Upper lobe of right lung (tissue), 1 donor: Measurements from ENCODE around the gene ZNHIT3. TPM values are rescaled to one million over a fixed set of nuclear protein-coding genes. Genes with fewer than 3 reads are reported as not detected.

Experiments used
- ATAC-seq: fragments of 200-7000 bp; cut with Tn5 transposase; one replicate; pipeline ENCODE4 v1.9.1; 2020; ENCODE audit warnings: mild to moderate bottlenecking, moderate library complexity
- DNase-seq: peaks from one replicate; pipeline ENCODE4 v3.0.0-alpha.2; 2020
- H3K27ac ChIP-seq: fragments of 200-600 bp; one replicate; pipeline ENCODE4 v1.8.0; 2022
- H3K27me3 ChIP-seq: fragments of 200-600 bp; one replicate; pipeline ENCODE4 v1.8.0; 2022; ENCODE audit warnings: mild to moderate bottlenecking
- H3K36me3 ChIP-seq: fragments of 200-600 bp; one replicate; pipeline ENCODE4 v1.8.0; 2022
- H3K4me1 ChIP-seq: fragments of 200-600 bp; one replicate; pipeline ENCODE4 v1.8.0; 2022
- H3K4me3 ChIP-seq: fragments of 200-600 bp; one replicate; pipeline ENCODE4 v1.8.0; 2022; ENCODE audit warnings: mild to moderate bottlenecking
- H3K9me3 ChIP-seq: fragments of 200-600 bp; one replicate; pipeline ENCODE4 v1.8.0; 2022
- intact Hi-C: fragments of 100-400 bp; cut with DNase I; formaldehyde crosslinking; loops from one replicate; pipeline ENCODE4 v1.11.0; 2022
- total RNA-seq: library from RNA; stranded (reverse); fragmentation: NEBNext Ultra II Directional; extraction: Animal tissue kit (Norgen Biotek cat#: 25700); gene quantifications from one replicate; pipeline ENCODE4 v1.2.1, GENCODE V29; 2021
- TF ChIP-seq, protein P1 (sequence below): fragments of 200-600 bp; IDR thresholded peaks from one replicate; pipeline ENCODE4 v1.8.0; 2022; ENCODE audit warnings: antibody characterized with exemption
- donor health status: DM: no; HTN: yes; CAD: no; lungs with severe emphysema.

ZNHIT3 gene
- total RNA-seq, 1 donor from 2014 or later: 29.0 TPM

- DNase-seq (no peak), ATAC-seq (no peak)
- Histone ChIP-seq H3K4me3 (no peak overlapping the region), H3K27me3 (peaks cover 28% of the 10 kb centered on the region), H3K36me3 (no peaks in the 10 kb centered on the region), H3K4me1 (no peaks in the 10 kb centered on the region), H3K9me3 (no peaks in the 10 kb centered on the region), H3K27ac (no peak overlapping the region)
- TF ChIP-seq, protein P1, sequence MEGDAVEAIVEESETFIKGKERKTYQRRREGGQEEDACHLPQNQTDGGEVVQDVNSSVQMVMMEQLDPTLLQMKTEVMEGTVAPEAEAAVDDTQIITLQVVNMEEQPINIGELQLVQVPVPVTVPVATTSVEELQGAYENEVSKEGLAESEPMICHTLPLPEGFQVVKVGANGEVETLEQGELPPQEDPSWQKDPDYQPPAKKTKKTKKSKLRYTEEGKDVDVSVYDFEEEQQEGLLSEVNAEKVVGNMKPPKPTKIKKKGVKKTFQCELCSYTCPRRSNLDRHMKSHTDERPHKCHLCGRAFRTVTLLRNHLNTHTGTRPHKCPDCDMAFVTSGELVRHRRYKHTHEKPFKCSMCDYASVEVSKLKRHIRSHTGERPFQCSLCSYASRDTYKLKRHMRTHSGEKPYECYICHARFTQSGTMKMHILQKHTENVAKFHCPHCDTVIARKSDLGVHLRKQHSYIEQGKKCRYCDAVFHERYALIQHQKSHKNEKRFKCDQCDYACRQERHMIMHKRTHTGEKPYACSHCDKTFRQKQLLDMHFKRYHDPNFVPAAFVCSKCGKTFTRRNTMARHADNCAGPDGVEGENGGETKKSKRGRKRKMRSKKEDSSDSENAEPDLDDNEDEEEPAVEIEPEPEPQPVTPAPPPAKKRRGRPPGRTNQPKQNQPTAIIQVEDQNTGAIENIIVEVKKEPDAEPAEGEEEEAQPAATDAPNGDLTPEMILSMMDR: no peak
- intact Hi-C loops: no loop called here
Observed at GRCh38 chr17:36459601-36460000, 26.9 kb upstream of the ZNHIT3 start.

- H3K27me3 ChIP-seq: peaks cover 36% of the 10 kb centered on the region
- DNase-seq (no peak), ATAC-seq (no peak)
- no peak overlapping the region for H3K27ac ChIP-seq
- intact Hi-C loops: no loop called here
- H3K4me1 ChIP-seq: no peaks in the 10 kb centered on the region
- H3K9me3 ChIP-seq: no peaks in the 10 kb centered on the region
- TF ChIP-seq, protein P1: no peak
- no peak overlapping the region for H3K4me3 ChIP-seq
- no peaks in the 10 kb centered on the region for H3K36me3 ChIP-seq
Observed at GRCh38 chr17:36460265-36460937, 26.1 kb upstream of the ZNHIT3 start.

DNA sequence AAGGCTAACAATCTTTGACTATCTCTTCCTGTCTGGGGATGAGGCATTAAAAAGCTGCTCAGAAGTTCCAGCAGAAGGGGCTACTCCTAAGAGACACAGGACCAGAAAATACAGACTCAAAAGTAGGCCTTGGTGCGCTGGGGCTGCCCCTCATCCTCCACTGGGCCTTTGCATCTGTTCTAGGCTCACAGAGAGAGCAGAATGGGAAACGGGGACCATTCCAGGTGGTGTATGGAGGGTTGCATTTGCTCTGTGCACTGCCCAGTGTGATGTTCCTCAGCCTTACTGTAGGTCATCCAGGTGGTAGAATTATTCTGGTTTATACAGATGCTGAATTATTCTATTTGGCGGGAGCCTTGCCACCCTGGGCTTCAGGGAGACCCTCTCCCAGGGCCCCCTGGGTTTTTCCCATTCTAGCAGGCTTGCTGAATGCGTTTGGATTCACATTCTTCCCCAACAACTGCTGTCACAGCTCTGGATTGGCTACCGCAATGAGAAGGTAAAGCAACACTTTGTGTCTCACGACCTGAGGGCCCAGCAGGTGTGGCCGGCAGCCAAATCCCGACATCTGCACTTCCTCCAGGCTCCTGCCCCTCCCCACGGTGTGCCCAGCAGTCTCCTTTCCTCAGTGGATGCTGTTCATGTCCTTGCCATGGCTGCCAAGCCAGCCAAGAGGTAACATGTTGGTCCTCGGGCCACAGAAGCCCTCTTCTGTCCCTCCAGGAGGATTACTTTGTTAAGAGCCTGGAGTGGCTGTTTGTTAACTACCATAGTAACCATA lies 25.0 kb upstream of the ZNHIT3 start:
- H3K36me3 ChIP-seq: no peaks in the 10 kb centered on the region
- H3K4me3 ChIP-seq: no peak overlapping the region
- intact Hi-C loops: no loop called here
- no peaks in the 10 kb centered on the region for H3K9me3 ChIP-seq
- TF ChIP-seq, protein P1: no peak
- no peak for DNase-seq
- ATAC-seq: no peak
- no peak overlapping the region for H3K27ac ChIP-seq
- no peaks in the 10 kb centered on the region for H3K4me1 ChIP-seq
- peaks cover 45% of the 10 kb centered on the region for H3K27me3 ChIP-seq

GRCh38 chr17:36463916-36464764 lies 22.3 kb upstream of the ZNHIT3 start:
- TF ChIP-seq, protein P1: no peak
- H3K4me1 ChIP-seq: no peaks in the 10 kb centered on the region
- ATAC-seq (peak; percentile 84), DNase-seq (peak; percentile 69)
- no peak overlapping the region for H3K27ac ChIP-seq
- no peak overlapping the region for H3K4me3 ChIP-seq
- no peaks in the 10 kb centered on the region for H3K9me3 ChIP-seq
- intact Hi-C loops: no loop called here
- H3K36me3 ChIP-seq: no peaks in the 10 kb centered on the region
- H3K27me3 ChIP-seq: peaks cover 57% of the 10 kb centered on the region

DNA sequence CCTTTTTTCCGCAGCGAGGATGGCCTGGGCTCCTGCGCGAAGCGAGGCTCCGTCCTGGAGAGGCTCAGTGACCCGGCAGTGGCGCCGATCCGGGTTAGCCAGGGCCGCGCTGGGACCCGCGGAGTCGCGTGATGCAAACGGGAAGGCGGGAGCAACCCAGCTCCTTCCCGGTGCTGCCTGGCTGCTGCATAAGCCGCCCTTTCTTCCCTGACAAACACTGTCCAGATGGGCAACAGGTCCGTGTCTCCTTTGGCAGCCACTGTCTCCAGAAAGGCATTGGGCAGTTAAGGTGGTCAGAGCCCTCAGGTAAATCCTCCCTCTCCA lies 21.8 kb upstream of the ZNHIT3 start:
- no peaks in the 10 kb centered on the region for H3K36me3 ChIP-seq
- H3K9me3 ChIP-seq: no peaks in the 10 kb centered on the region
- H3K4me1 ChIP-seq: no peaks in the 10 kb centered on the region
- ATAC-seq (no peak), DNase-seq (no peak)
- peaks cover 57% of the 10 kb centered on the region for H3K27me3 ChIP-seq
- no peak overlapping the region for H3K4me3 ChIP-seq
- TF ChIP-seq, protein P1: no peak
- no peak overlapping the region for H3K27ac ChIP-seq
- intact Hi-C loops: no loop called here
